HCT116 (cell line): ENCODE measurements around the gene RARG. TPM values are rescaled to one million over a fixed set of nuclear protein-coding genes. Genes with fewer than 3 reads are reported as not detected.
A peak's percentile ranks its signal among the peaks of the same experiment; 100 is the strongest.

Experiments used
- ATAC-seq: fragments of 200-7000 bp; cut with Tn5 transposase; 2 replicates; pipeline ENCODE4 v1.9.1; 2020; ENCODE audit warnings: mild to moderate bottlenecking, moderate library complexity
- BruUV-seq: library from RNA; stranded (reverse); fragments of 400-500 nt; replicated peaks from 2 replicates; lab custom pipeline; 2021; lab: Mats Ljungman, UMichigan
- CTCF ChIA-PET: fragments of 300-600 bp; sonication (Branson Sonifier 250); formaldehyde crosslinking; loops from one replicate; lab custom pipeline; 2021; ENCODE audit warnings: antibody characterized with exemption; lab: Charles Lee
- POLR2A ChIA-PET: fragments of 300-600, 350-600 bp; sonication (Branson Sonifier 250); formaldehyde crosslinking; loops from one replicate; lab custom pipeline; 2021; ENCODE audit warnings: antibody characterized with exemption; lab: Charles Lee
- RAD21 ChIA-PET, 2 experiments: fragments of 300-600 bp; sonication (Branson Sonifier 250); formaldehyde crosslinking; loops; one replicate each; lab custom pipeline; 2023; ENCODE audit warnings: low total read pairs in 2 of 2; ENCODE audit not compliant: uncharacterized antibody in 2 of 2, unreplicated experiment in 2 of 2, low non-redundant PET in 1 of 2; lab: Charles Lee
- DNase-seq: peaks from one replicate; pipeline ENCODE4 v3.0.0-alpha.2; 2010; ENCODE audit warnings: low read depth, low spot score
- H2AFZ ChIP-seq: fragments of 200-600 bp; shearing (Covaris generic), sonication (generic); 2 replicates; pipeline ENCODE4 v1.6.1; 2017; ENCODE audit warnings: low read depth, mixed run types, mixed read lengths, antibody characterized with exemption, low read length; ENCODE audit not compliant: poor library complexity, severe bottlenecking
- H3K27ac ChIP-seq: 2 replicates; pipeline ENCODE4 v1.5.1; 2012; ENCODE audit warnings: low read depth, low read length
- H3K27me3 ChIP-seq: fragments of 200-600 bp; sonication (generic); 2 replicates; pipeline ENCODE4 v1.6.1; 2016; ENCODE audit warnings: mixed run types, low read length, mixed read lengths; ENCODE audit not compliant: insufficient read depth
- H3K36me3 ChIP-seq, 2 experiments: fragments of 200-500 bp in 1 of 2; fragments of 200-600 bp in 1 of 2; sonication (Bioruptor generic) in 1 of 2; sonication (generic) in 1 of 2; 2 replicates each; pipeline versions ENCODE4 v1.5.1 to v1.6.1; 2014 to 2016; ENCODE audit warnings: low read length in 2 of 2, inconsistent platforms in 1 of 2, mixed read lengths in 1 of 2, mixed run types in 1 of 2; ENCODE audit not compliant: insufficient read depth in 2 of 2, control insufficient read depth in 1 of 2
- H3K4me1 ChIP-seq, 2 experiments: fragments of 200-600 bp in 1 of 2; sonication (generic) in 1 of 2; 2 replicates each; pipeline versions ENCODE4 v1.5.1 to v1.6.1; 2012 to 2017; ENCODE audit warnings: low read length in 2 of 2, inconsistent platforms in 1 of 2, mild to moderate bottlenecking in 1 of 2, mixed read lengths in 1 of 2, mixed run types in 1 of 2, moderate library complexity in 1 of 2; ENCODE audit not compliant: insufficient read depth in 2 of 2, control insufficient read depth in 1 of 2
- H3K4me2 ChIP-seq: fragments of 200-600 bp; sonication (generic); 2 replicates; pipeline ENCODE4 v1.6.1; 2017; ENCODE audit warnings: mixed run types, low read length, mixed read lengths
- H3K4me3 ChIP-seq, 2 experiments: fragments of 200-600 bp in 1 of 2; sonication (generic) in 1 of 2; replicated peaks in 1 of 2; 2 replicates each; pipeline ENCODE4 v1.5.1; 2011 to 2016; ENCODE audit warnings: low read length in 2 of 2, control low read depth in 1 of 2, low read depth in 1 of 2, mild to moderate bottlenecking in 1 of 2, mixed read lengths in 1 of 2, mixed run types in 1 of 2
- H3K79me2 ChIP-seq: fragments of 200-600 bp; sonication (generic); 2 replicates; pipeline ENCODE4 v1.6.1; 2017; ENCODE audit warnings: mild to moderate bottlenecking, mixed run types, low read length, moderate library complexity, mixed read lengths; ENCODE audit not compliant: insufficient read depth
- H3K9ac ChIP-seq: fragments of 200-600 bp; sonication (generic); 2 replicates; pipeline ENCODE4 v1.6.1; 2016; ENCODE audit warnings: low read length, mixed read lengths
- H3K9me2 ChIP-seq: fragments of 200-600 bp; sonication (generic), shearing (Covaris generic); 2 replicates; pipeline ENCODE4 v1.6.1; 2017; ENCODE audit warnings: mixed run types, mild to moderate bottlenecking, moderate library complexity; ENCODE audit not compliant: insufficient read depth
- H3K9me3 ChIP-seq, 2 experiments: fragments of 200-500 bp in 1 of 2; fragments of 200-600 bp in 1 of 2; sonication (Bioruptor generic) in 1 of 2; sonication (generic) in 1 of 2; 2 replicates each; pipeline ENCODE4 v1.6.1; 2014 to 2017; ENCODE audit warnings: low read length in 2 of 2, mixed read lengths in 2 of 2, inconsistent platforms in 1 of 2, low read depth in 1 of 2, mild to moderate bottlenecking in 1 of 2, mixed run types in 1 of 2, moderate library complexity in 1 of 2; ENCODE audit not compliant: control insufficient read depth in 1 of 2, insufficient read depth in 1 of 2
- H4K20me1 ChIP-seq: fragments of 200-600 bp; sonication (generic), shearing (Covaris generic); 2 replicates; pipeline ENCODE4 v1.6.1; 2017; ENCODE audit warnings: mixed run types, mild to moderate bottlenecking, moderate library complexity; ENCODE audit not compliant: insufficient read depth
- CBX3 ChIP-seq: IDR thresholded peaks from 2 replicates; pipeline ENCODE4 v1.6.1; 2012; ENCODE audit warnings: low read depth
- CTCF ChIP-seq, 3 experiments: fragments of 200-600 bp in 1 of 3; sonication (generic) in 1 of 3; IDR thresholded peaks in 2 of 3; conservative IDR thresholded peaks in 1 of 3; 2 replicates each; pipeline ENCODE4 v1.5.1; 2012 to 2017; ENCODE audit warnings: low read depth in 2 of 3, low read length in 2 of 3, antibody characterized with exemption in 1 of 3, borderline replicate concordance in 1 of 3, control low read depth in 1 of 3, mild to moderate bottlenecking in 1 of 3, mixed read lengths in 1 of 3, mixed run types in 1 of 3, moderate library complexity in 1 of 3; ENCODE audit not compliant: insufficient read depth in 1 of 3
- ELF1 ChIP-seq: IDR thresholded peaks from 2 replicates; pipeline ENCODE4 v1.6.1; 2012; ENCODE audit warnings: low read depth, borderline replicate concordance
- JUND ChIP-seq: IDR thresholded peaks from 2 replicates; pipeline ENCODE4 v1.6.1; 2012
- MAX ChIP-seq: IDR thresholded peaks from 2 replicates; pipeline ENCODE4 v1.6.1; 2012
- POLR2AphosphoS5 ChIP-seq: IDR thresholded peaks from 2 replicates; pipeline ENCODE4 v1.6.1; 2011; ENCODE audit warnings: mild to moderate bottlenecking, low read depth, low read length, moderate library complexity
- RAD21 ChIP-seq: IDR thresholded peaks from 2 replicates; pipeline ENCODE4 v1.6.1; 2012; ENCODE audit warnings: low read depth, mild to moderate bottlenecking
- SIN3A ChIP-seq: IDR thresholded peaks from 2 replicates; pipeline ENCODE4 v1.6.1; 2012; ENCODE audit warnings: low read depth
- SRF ChIP-seq: IDR thresholded peaks from 2 replicates; pipeline ENCODE4 v1.6.1; 2012; ENCODE audit warnings: low read depth
- TCF7L2 ChIP-seq: IDR thresholded peaks from 2 replicates; pipeline ENCODE4 v1.7.0; 2011; ENCODE audit warnings: borderline replicate concordance, inconsistent platforms; ENCODE audit not compliant: insufficient read depth, insufficient read length; ENCODE audit errors: extremely low read depth
- YY1 ChIP-seq: IDR thresholded peaks from 2 replicates; pipeline ENCODE4 v1.6.1; 2011; ENCODE audit warnings: low read length, low read depth, moderate library complexity, mild to moderate bottlenecking; ENCODE audit not compliant: insufficient replicate concordance; ENCODE audit errors: extremely low read depth
- ZFX ChIP-seq: fragments of 450-650 bp; IDR thresholded peaks from 2 replicates; pipeline ENCODE4 v1.6.1; 2017
- ZNF274 ChIP-seq: fragments of 200-500 bp; sonication (Bioruptor generic); IDR thresholded peaks from 2 replicates; pipeline ENCODE4 v1.6.1; 2014; ENCODE audit warnings: mild to moderate bottlenecking, low read depth, low read length, inconsistent platforms
- intact Hi-C: fragments of 100-400 bp; cut with micrococcal nuclease; formaldehyde crosslinking; loops from 2 replicates; pipeline ENCODE4 v1.10.0; 2022
- total RNA-seq: library from RNA; stranded (reverse); gene quantifications from one replicate; pipeline ENCODE4 v1.2.1, GENCODE V29; 2021; ENCODE audit not compliant: unreplicated experiment

The RARG gene
- total RNA-seq, 1 experiment from 2014 or later: 68.9 TPM

GRCh38 chr12:53219292-53219955 is 12.6 kb downstream of the RARG start:
- Histone ChIP-seq H4K20me1 (no peaks in the 10 kb centered on the region), H3K4me3 (peak overlapping the region; percentile 72 to 88), H2AFZ (no peak overlapping the region), H3K27ac (peak overlapping the region; percentile 99), H3K36me3 (peaks cover 0 to 2% of the 10 kb centered on the region in 2 experiments; a peak in 1 of 4 replicates), H3K9me2 (no peaks in the 10 kb centered on the region), H3K9ac (peak overlapping the region; percentile 93), H3K4me1 (peaks cover 44 to 73% of the 10 kb centered on the region in 2 experiments), H3K4me2 (peak overlapping the region; percentile 100), H3K27me3 (no peaks in the 10 kb centered on the region), H3K79me2 (peaks cover 40% of the 10 kb centered on the region), H3K9me3 (no peaks in the 10 kb centered on the region)
- DNase-seq (no peak), ATAC-seq (no peak)
- TF ChIP-seq YY1: no peak
- TF ChIP-seq ZFX: peak; percentile 40; the same call in 1 of the 2 replicates
- ChIA-PET POLR2A (interaction anchor here (0.7 to 2.5 kb wide), 4 partner anchors 10 to 100 kb away, joined by 3 to 7 read pairs (median 3); no protein-coding TSS in a partner anchor), CTCF (interaction anchor here (1.4 to 2.5 kb wide), 5 partner anchors 32 to 154 kb away, joined by 3 to 12 read pairs (median 5); partner anchors contain the start of genes AAAS and PFDN5), RAD21 (interaction anchor here (0.6 to 1.1 kb wide), 2 partner anchors 102 to 1072 kb away, joined by 3 read pairs; partner anchors contain the start of gene AAAS (in 1 of the 2))
- intact Hi-C loops: loop anchor here (1.0 kb wide), 1 partner anchor 49 kb away; the partner anchor contains the start of gene ESPL1
- TSS peak; percentile 43 for BruUV-seq

- Histone ChIP-seq H3K27me3 (no peaks in the 10 kb centered on the region), H3K9me3 (no peaks in the 10 kb centered on the region), H3K4me1 (peaks cover 37 to 66% of the 10 kb centered on the region in 2 experiments), H3K4me3 (peak overlapping the region; percentile 72 to 88), H3K27ac (peak overlapping the region; percentile 99), H2AFZ (no peak overlapping the region), H3K9ac (peak overlapping the region; percentile 93), H4K20me1 (no peaks in the 10 kb centered on the region), H3K4me2 (peak overlapping the region; percentile 100), H3K9me2 (no peaks in the 10 kb centered on the region), H3K79me2 (peaks cover 40% of the 10 kb centered on the region), H3K36me3 (peaks cover 1 to 2% of the 10 kb centered on the region in 2 experiments; a peak in 2 of 4 replicates)
- ChIA-PET CTCF (interaction anchor here (1.4 to 1.6 kb wide), 3 partner anchors 102 to 153 kb away, joined by 4 to 5 read pairs (median 5); partner anchors contain the start of gene AAAS), POLR2A (interaction anchor here (0.6 to 1.4 kb wide), 2 partner anchors 12 to 147 kb away, joined by 3 read pairs; no protein-coding TSS in a partner anchor), RAD21 (interaction anchor here in 1 of 2 experiments (0.6 kb wide), 1 partner anchor 1071 kb away, joined by 3 read pairs; no protein-coding TSS in a partner anchor)
- ATAC-seq (no peak), DNase-seq (no peak)
- intact Hi-C loops: loop anchor here (1.0 kb wide), 1 partner anchor 50 kb away; the partner anchor contains the start of gene ESPL1
- TF ChIP-seq SRF: no peak
- TF ChIP-seq CTCF (IDR thresholded peaks at IDR 0.05 in 2 of 3, conservative IDR thresholded peaks at IDR 0.05 in 1 of 3; ENCODE audit: borderline replicate concordance in 1 of 3, insufficient read depth in 1 of 3, low read depth in 2 of 3, low read length in 2 of 3): no peak
- TF ChIP-seq ELF1: no peak
- no peak for TF ChIP-seq CBX3
- no peak for TF ChIP-seq POLR2AphosphoS5
- TF ChIP-seq ZNF274: no peak
- no peak for TF ChIP-seq TCF7L2
- no peak for TF ChIP-seq JUND
- TF ChIP-seq SIN3A: no peak
- no peak for TF ChIP-seq RAD21
- TF ChIP-seq MAX: no peak
- no TSS peak for BruUV-seq
These were observed 13.3 kb downstream of the RARG start for GRCh38 chr12:53218551-53219291.
